ENCODE measurements around the gene MAGOHB.
"Not testable (repeated sequence)": the region's sequence is repeated elsewhere in the genome, so short reads cannot be mapped to it uniquely, and the experiment has no call there.

MAGOHB gene

GRCh38 chr12:10611258-10611657 lies 2.2 kb downstream of the MAGOHB start:
- not testable (repeated sequence) for H3K36me3 ChIP-seq (ENCODE audit: control insufficient read depth, insufficient read depth, low read length); H3K27me3 ChIP-seq (ENCODE audit: control insufficient read depth, insufficient read depth, low read length); H3K9me3 ChIP-seq (ENCODE audit: control insufficient read depth, insufficient read depth, low read length); H3K9ac ChIP-seq (ENCODE audit: low read depth, low read length); H3K4me1 ChIP-seq (ENCODE audit: control insufficient read depth, insufficient read depth, low read length); H3K4me3 ChIP-seq (ENCODE audit: low read depth, low read length)

- Histone ChIP-seq H3K4me3 (ENCODE audit: low read depth, low read length) (no peak overlapping the region), H3K9ac (ENCODE audit: low read depth, low read length) (no peak overlapping the region), H3K27me3 (ENCODE audit: control insufficient read depth, insufficient read depth, low read length) (no peaks in the 10 kb centered on the region), H3K36me3 (ENCODE audit: control insufficient read depth, insufficient read depth, low read length) (peaks cover 2% of the 10 kb centered on the region), H3K4me1 (ENCODE audit: control insufficient read depth, insufficient read depth, low read length) (no peaks in the 10 kb centered on the region), H3K9me3 (ENCODE audit: control insufficient read depth, insufficient read depth, low read length) (no peaks in the 10 kb centered on the region)
Observed at GRCh38 chr12:10610188-10610587, 3.2 kb downstream of the MAGOHB start.

GRCh38 chr12:10607885-10608458 lies 5.4 kb downstream of the MAGOHB start:
- no peaks in the 10 kb centered on the region for H3K9me3 ChIP-seq (ENCODE audit: control insufficient read depth, insufficient read depth, low read length)
- no peaks in the 10 kb centered on the region for H3K4me1 ChIP-seq (ENCODE audit: control insufficient read depth, insufficient read depth, low read length)
- no peak overlapping the region for H3K4me3 ChIP-seq (ENCODE audit: low read depth, low read length)
- H3K27me3 ChIP-seq (ENCODE audit: control insufficient read depth, insufficient read depth, low read length): no peaks in the 10 kb centered on the region
- no peak overlapping the region for H3K9ac ChIP-seq (ENCODE audit: low read depth, low read length)
- peaks cover 2% of the 10 kb centered on the region for H3K36me3 ChIP-seq (ENCODE audit: control insufficient read depth, insufficient read depth, low read length)

- peaks cover 2% of the 10 kb centered on the region for H3K36me3 ChIP-seq (ENCODE audit: control insufficient read depth, insufficient read depth, low read length)
- H3K4me3 ChIP-seq (ENCODE audit: low read depth, low read length): no peak overlapping the region
- H3K4me1 ChIP-seq (ENCODE audit: control insufficient read depth, insufficient read depth, low read length): no peaks in the 10 kb centered on the region
- no peaks in the 10 kb centered on the region for H3K27me3 ChIP-seq (ENCODE audit: control insufficient read depth, insufficient read depth, low read length)
- H3K9me3 ChIP-seq (ENCODE audit: control insufficient read depth, insufficient read depth, low read length): no peaks in the 10 kb centered on the region
- H3K9ac ChIP-seq (ENCODE audit: low read depth, low read length): no peak overlapping the region
Observed at GRCh38 chr12:10601860-10602259, 11.5 kb downstream of the MAGOHB start.

GRCh38 chr12:10600988-10601387 lies 12.4 kb downstream of the MAGOHB start:
- H3K9ac ChIP-seq (ENCODE audit: low read depth, low read length): no peak overlapping the region
- H3K36me3 ChIP-seq (ENCODE audit: control insufficient read depth, insufficient read depth, low read length): peaks cover 2% of the 10 kb centered on the region
- H3K27me3 ChIP-seq (ENCODE audit: control insufficient read depth, insufficient read depth, low read length): no peaks in the 10 kb centered on the region
- H3K9me3 ChIP-seq (ENCODE audit: control insufficient read depth, insufficient read depth, low read length): no peaks in the 10 kb centered on the region
- H3K4me1 ChIP-seq (ENCODE audit: control insufficient read depth, insufficient read depth, low read length): no peaks in the 10 kb centered on the region
- H3K4me3 ChIP-seq (ENCODE audit: low read depth, low read length): no peak overlapping the region

DNA sequence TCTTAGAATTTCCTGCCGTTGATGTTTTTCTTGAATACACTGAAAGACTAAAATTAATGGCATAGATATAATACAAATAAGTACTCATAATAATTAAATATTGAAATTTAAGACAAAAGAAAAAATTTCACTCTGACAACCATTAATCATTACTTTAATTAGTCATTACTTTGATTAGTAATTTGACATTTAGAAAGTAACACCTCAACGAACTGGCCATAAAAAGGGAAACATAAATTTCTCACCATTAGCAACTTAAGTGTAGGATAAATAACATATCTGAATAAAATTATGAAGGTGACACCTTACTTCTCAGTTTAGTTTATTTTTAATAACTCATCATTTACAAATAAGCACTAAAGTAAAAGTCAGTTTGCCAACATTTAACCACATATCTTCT lies 17.5 kb downstream of the MAGOHB start:
- Histone ChIP-seq H3K4me1 (ENCODE audit: control insufficient read depth, insufficient read depth, low read length) (no peaks in the 10 kb centered on the region), H3K36me3 (ENCODE audit: control insufficient read depth, insufficient read depth, low read length) (peaks cover 2% of the 10 kb centered on the region), H3K9me3 (ENCODE audit: control insufficient read depth, insufficient read depth, low read length) (no peaks in the 10 kb centered on the region)

GRCh38 chr12:10590966-10591365 lies 22.4 kb downstream of the MAGOHB start:
- no peak overlapping the region for H3K9ac ChIP-seq (ENCODE audit: low read depth, low read length)
- no peak overlapping the region for H3K4me3 ChIP-seq (ENCODE audit: low read depth, low read length)
- no peaks in the 10 kb centered on the region for H3K36me3 ChIP-seq (ENCODE audit: control insufficient read depth, insufficient read depth, low read length)
- H3K4me1 ChIP-seq (ENCODE audit: control insufficient read depth, insufficient read depth, low read length): no peaks in the 10 kb centered on the region
- no peaks in the 10 kb centered on the region for H3K27me3 ChIP-seq (ENCODE audit: control insufficient read depth, insufficient read depth, low read length)
- H3K9me3 ChIP-seq (ENCODE audit: control insufficient read depth, insufficient read depth, low read length): no peaks in the 10 kb centered on the region

More for the DNA sequence above, 17.5 kb downstream of the MAGOHB start:
- Histone ChIP-seq H3K4me3 (ENCODE audit: low read depth, low read length) (no peak overlapping the region), H3K9ac (ENCODE audit: low read depth, low read length) (no peak overlapping the region), H3K27me3 (ENCODE audit: control insufficient read depth, insufficient read depth, low read length) (no peaks in the 10 kb centered on the region)

GRCh38 chr12:10584415-10584814 lies 29.0 kb downstream of the MAGOHB start:
- no peaks in the 10 kb centered on the region for H3K4me1 ChIP-seq (ENCODE audit: control insufficient read depth, insufficient read depth, low read length)
- H3K9me3 ChIP-seq (ENCODE audit: control insufficient read depth, insufficient read depth, low read length): no peaks in the 10 kb centered on the region
- no peak overlapping the region for H3K9ac ChIP-seq (ENCODE audit: low read depth, low read length)
- no peaks in the 10 kb centered on the region for H3K27me3 ChIP-seq (ENCODE audit: control insufficient read depth, insufficient read depth, low read length)
- H3K36me3 ChIP-seq (ENCODE audit: control insufficient read depth, insufficient read depth, low read length): peaks cover 5% of the 10 kb centered on the region
- H3K4me3 ChIP-seq (ENCODE audit: low read depth, low read length): no peak overlapping the region

DNA sequence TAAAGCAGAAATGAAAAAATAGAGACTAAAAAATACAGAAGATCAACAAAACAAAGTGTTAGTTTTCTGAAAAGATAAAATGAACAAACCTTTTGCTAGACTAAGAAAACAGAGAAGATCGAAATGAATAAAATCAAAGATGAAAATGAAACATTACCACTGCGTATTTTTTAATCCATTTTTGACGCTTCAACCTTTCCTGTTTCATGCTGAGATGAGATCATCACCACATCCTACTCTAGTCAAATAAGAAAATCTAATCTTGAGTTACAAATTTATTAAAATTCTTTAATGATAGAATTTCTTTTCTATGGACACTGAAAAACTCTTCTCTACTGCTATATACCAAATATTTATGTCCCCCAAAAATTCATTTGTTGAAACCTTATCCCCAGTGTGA lies 30.7 kb downstream of the MAGOHB start:
- H3K27me3 ChIP-seq (ENCODE audit: control insufficient read depth, insufficient read depth, low read length): no peaks in the 10 kb centered on the region
- H3K4me1 ChIP-seq (ENCODE audit: control insufficient read depth, insufficient read depth, low read length): no peaks in the 10 kb centered on the region
- H3K36me3 ChIP-seq (ENCODE audit: control insufficient read depth, insufficient read depth, low read length): peaks cover 5% of the 10 kb centered on the region
- H3K9me3 ChIP-seq (ENCODE audit: control insufficient read depth, insufficient read depth, low read length): no peaks in the 10 kb centered on the region
- no peak overlapping the region for H3K4me3 ChIP-seq (ENCODE audit: low read depth, low read length)
- no peak overlapping the region for H3K9ac ChIP-seq (ENCODE audit: low read depth, low read length)

DNA sequence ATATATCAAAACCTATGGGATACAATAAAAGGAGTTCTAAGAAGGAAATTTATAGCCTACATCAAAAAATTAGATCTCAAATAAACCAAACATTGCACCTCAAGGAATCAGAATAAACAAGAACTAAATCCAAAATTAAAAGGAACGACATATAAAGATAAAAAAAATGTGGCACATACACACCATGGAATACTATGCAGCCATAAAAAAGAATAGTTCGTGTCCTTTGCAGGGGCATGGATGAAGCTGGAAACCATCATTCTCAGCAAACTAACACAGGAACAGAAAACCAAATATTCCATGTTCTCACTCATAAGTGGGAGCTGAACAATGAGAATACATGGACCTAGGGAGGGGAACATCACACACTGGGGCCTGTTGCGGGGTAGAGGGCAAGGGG lies 31.3 kb downstream of the MAGOHB start:
- not testable (repeated sequence) for H3K4me3 ChIP-seq (ENCODE audit: low read depth, low read length); H3K4me1 ChIP-seq (ENCODE audit: control insufficient read depth, insufficient read depth, low read length); H3K9ac ChIP-seq (ENCODE audit: low read depth, low read length)

GRCh38 chr12:10574307-10574706 lies 39.1 kb downstream of the MAGOHB start:
- H3K4me1 ChIP-seq (ENCODE audit: control insufficient read depth, insufficient read depth, low read length): peaks cover 8% of the 10 kb centered on the region
- H3K9me3 ChIP-seq (ENCODE audit: control insufficient read depth, insufficient read depth, low read length): no peaks in the 10 kb centered on the region
- no peak overlapping the region for H3K4me3 ChIP-seq (ENCODE audit: low read depth, low read length)
- H3K27me3 ChIP-seq (ENCODE audit: control insufficient read depth, insufficient read depth, low read length): no peaks in the 10 kb centered on the region
- no peaks in the 10 kb centered on the region for H3K36me3 ChIP-seq (ENCODE audit: control insufficient read depth, insufficient read depth, low read length)
- H3K9ac ChIP-seq (ENCODE audit: low read depth, low read length): no peak overlapping the region

More for the DNA sequence above, 31.3 kb downstream of the MAGOHB start:
- H3K9me3 ChIP-seq (ENCODE audit: control insufficient read depth, insufficient read depth, low read length); H3K36me3 ChIP-seq (ENCODE audit: control insufficient read depth, insufficient read depth, low read length); H3K27me3 ChIP-seq (ENCODE audit: control insufficient read depth, insufficient read depth, low read length): not testable (repeated sequence)

DNA sequence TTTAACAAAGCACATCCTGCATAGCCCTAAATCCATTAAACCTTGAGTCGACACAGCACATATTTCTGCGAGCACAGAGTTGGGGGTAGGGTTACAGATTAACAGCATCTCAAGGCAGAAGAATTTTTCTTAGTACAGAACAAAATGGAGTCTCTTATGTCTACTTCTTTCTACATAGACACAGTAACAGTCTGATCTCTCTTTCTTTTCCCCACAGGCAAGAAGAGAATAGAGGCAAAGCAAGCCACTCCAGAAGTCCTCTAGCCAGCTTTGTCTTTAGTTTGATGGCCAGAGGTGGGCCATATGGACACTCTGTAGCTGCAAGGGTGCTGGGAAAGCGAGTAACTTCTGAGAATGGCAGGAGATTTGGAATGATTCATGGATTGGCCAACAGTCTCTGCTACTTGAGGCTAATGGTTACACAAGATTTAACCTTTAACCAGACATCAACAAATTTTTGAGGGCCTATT lies 41.4 kb downstream of the MAGOHB start:
- H3K9ac ChIP-seq (ENCODE audit: low read depth, low read length); H3K9me3 ChIP-seq (ENCODE audit: control insufficient read depth, insufficient read depth, low read length); H3K4me3 ChIP-seq (ENCODE audit: low read depth, low read length); H3K36me3 ChIP-seq (ENCODE audit: control insufficient read depth, insufficient read depth, low read length); H3K4me1 ChIP-seq (ENCODE audit: control insufficient read depth, insufficient read depth, low read length); H3K27me3 ChIP-seq (ENCODE audit: control insufficient read depth, insufficient read depth, low read length): not testable (repeated sequence)

All from iPS-15b (cell line).